HFFc6 (cell line): Measurements from ENCODE around the gene MYO3B. TPM values are rescaled to one million over a fixed set of nuclear protein-coding genes. Genes with fewer than 3 reads are reported as not detected.

Source experiments
- DNase-seq: peaks from one replicate; pipeline ENCODE4 v3.0.0-alpha.2; 2018
- H3K27ac Mint-ChIP-seq: 2 replicates; pipeline ENCODE4 v1.8.0; 2020; ENCODE audit warnings: mild to moderate bottlenecking, mixed read lengths
- H3K27me3 Mint-ChIP-seq: 2 replicates; pipeline ENCODE4 v1.8.0; 2021; ENCODE audit warnings: mild to moderate bottlenecking, moderate library complexity, mixed read lengths; ENCODE audit not compliant: insufficient read depth
- H3K36me3 Mint-ChIP-seq: 2 replicates; pipeline ENCODE4 v1.8.0; 2021; ENCODE audit warnings: low read depth, mixed read lengths
- H3K4me1 Mint-ChIP-seq: 2 replicates; pipeline ENCODE4 v1.8.0; 2020; ENCODE audit warnings: low read depth, mixed read lengths
- H3K4me3 Mint-ChIP-seq: 2 replicates; pipeline ENCODE4 v1.8.0; 2020; ENCODE audit warnings: mild to moderate bottlenecking, moderate library complexity, mixed read lengths
- H3K9me3 Mint-ChIP-seq: 2 replicates; pipeline ENCODE4 v1.8.0; 2020; ENCODE audit warnings: mild to moderate bottlenecking, mixed read lengths
- total RNA-seq, 6 experiments: library from RNA; stranded (reverse); fragmentation: NEBNext Ultra II Directional; extraction: Animal tissue kit (Norgen Biotek cat#: 25700); gene quantifications; 2 replicates in 1 of 6; 3 replicates in 5 of 6; pipeline ENCODE4 v1.2.3, GENCODE V29; 2021
- TF ChIP-seq, protein P1 (sequence below): fragments of 200-600 bp; sonication (generic); IDR thresholded peaks from 2 replicates; pipeline ENCODE4 v1.5.0; 2021; ENCODE audit warnings: antibody characterized with exemption, mild to moderate bottlenecking

MYO3B gene
- total RNA-seq, 6 experiments from 2014 or later: not detected

DNA sequence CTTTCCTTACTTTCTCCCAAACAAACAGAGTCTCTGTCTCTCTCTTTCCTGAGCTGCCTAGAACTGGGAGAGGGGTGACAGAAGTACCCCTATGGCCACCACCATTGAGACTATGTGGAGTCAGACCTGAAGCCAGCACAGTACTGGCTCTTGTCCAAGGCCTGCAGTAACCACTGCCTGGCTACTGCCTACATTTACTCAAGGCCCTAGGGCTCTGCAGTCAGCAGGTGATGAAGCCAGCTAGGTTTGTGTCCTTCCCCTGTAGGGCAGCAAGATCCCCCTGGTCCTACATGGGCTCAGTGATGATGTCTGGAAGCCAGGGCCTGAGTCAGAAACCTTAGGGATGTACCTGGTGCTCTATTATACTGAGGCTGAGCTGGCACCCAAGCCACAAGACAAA lies 12.2 kb downstream of the MYO3B start:
- no peaks in the 10 kb centered on the region for H3K36me3 Mint-ChIP-seq
- peaks cover 14% of the 10 kb centered on the region for H3K9me3 Mint-ChIP-seq
- TF ChIP-seq, protein P1, sequence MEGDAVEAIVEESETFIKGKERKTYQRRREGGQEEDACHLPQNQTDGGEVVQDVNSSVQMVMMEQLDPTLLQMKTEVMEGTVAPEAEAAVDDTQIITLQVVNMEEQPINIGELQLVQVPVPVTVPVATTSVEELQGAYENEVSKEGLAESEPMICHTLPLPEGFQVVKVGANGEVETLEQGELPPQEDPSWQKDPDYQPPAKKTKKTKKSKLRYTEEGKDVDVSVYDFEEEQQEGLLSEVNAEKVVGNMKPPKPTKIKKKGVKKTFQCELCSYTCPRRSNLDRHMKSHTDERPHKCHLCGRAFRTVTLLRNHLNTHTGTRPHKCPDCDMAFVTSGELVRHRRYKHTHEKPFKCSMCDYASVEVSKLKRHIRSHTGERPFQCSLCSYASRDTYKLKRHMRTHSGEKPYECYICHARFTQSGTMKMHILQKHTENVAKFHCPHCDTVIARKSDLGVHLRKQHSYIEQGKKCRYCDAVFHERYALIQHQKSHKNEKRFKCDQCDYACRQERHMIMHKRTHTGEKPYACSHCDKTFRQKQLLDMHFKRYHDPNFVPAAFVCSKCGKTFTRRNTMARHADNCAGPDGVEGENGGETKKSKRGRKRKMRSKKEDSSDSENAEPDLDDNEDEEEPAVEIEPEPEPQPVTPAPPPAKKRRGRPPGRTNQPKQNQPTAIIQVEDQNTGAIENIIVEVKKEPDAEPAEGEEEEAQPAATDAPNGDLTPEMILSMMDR: no peak
- H3K4me3 Mint-ChIP-seq: no peak overlapping the region
- H3K27ac Mint-ChIP-seq: no peak overlapping the region
- DNase-seq: no peak
- H3K27me3 Mint-ChIP-seq: peaks cover 1% of the 10 kb centered on the region; the same call in 1 of the 2 replicates
- H3K4me1 Mint-ChIP-seq: no peaks in the 10 kb centered on the region

DNA sequence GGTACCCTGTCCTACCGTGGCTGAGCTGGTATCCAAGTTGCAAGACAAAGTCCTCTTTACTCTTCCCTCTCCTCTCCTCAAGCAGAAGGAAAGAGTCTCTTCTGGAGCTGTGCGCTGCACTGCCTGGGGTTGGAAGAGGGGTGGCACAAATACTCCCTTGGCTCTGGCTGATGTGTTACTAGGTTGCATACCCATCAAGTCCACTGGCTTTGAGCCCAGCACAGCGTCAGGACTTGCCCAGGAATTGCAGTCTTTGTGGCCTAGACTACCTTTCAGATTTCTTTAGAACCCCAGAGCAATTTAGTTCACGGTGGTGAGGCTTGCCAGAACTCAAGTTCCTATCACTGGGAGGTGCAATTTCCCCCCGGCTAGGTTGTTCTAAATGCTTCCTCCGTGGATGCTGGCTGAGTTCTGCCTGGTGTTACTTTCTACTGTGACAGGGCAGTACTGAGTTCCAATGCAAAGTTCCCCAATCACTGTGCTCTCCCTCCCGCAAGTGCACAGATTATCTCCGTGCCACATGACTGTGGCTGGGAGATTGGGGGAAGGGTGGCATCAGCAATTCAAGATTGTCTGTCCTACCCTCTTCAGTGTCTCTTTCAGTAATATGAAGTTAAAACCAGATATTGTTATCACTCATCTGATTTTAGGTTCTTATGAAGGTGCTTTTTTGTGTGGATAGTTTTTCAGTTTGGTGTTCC lies 13.4 kb downstream of the MYO3B start:
- DNase-seq: no peak
- peaks cover 1% of the 10 kb centered on the region; the same call in 1 of the 2 replicates for H3K27me3 Mint-ChIP-seq

DNA sequence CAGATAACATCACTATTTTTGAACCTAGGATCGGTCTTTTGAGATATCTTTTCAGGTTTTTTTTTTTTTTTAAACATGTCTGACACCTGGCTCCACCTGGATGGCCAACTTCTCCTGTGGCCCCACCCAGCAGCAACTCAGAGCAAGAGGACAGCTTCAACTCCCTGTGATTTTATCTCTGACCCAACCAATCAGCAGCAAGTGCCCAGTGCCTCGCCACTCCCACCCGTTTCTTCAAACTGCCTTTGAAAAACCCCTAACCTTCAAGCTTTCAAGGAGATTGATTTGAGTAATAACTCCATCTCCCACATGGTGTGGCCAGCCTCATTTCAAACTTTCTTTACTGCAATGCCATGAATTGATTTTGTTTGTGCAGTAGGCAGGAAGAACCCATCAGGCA lies 19.0 kb downstream of the MYO3B start:
- Mint-ChIP-seq H3K4me1 (no peaks in the 10 kb centered on the region), H3K27ac (no peak overlapping the region), H3K27me3 (peaks cover 3% of the 10 kb centered on the region; the same call in 1 of the 2 replicates), H3K9me3 (no peaks in the 10 kb centered on the region; the same call in 1 of the 2 replicates), H3K4me3 (no peak overlapping the region), H3K36me3 (no peaks in the 10 kb centered on the region)
- TF ChIP-seq, protein P1: no peak
- DNase-seq: no peak

More for the DNA sequence above, 13.4 kb downstream of the MYO3B start:
- Mint-ChIP-seq H3K4me3 (no peak overlapping the region), H3K36me3 (no peaks in the 10 kb centered on the region), H3K4me1 (no peaks in the 10 kb centered on the region), H3K27ac (no peak overlapping the region), H3K9me3 (peaks cover 5% of the 10 kb centered on the region)
- TF ChIP-seq, protein P1: no peak

DNA sequence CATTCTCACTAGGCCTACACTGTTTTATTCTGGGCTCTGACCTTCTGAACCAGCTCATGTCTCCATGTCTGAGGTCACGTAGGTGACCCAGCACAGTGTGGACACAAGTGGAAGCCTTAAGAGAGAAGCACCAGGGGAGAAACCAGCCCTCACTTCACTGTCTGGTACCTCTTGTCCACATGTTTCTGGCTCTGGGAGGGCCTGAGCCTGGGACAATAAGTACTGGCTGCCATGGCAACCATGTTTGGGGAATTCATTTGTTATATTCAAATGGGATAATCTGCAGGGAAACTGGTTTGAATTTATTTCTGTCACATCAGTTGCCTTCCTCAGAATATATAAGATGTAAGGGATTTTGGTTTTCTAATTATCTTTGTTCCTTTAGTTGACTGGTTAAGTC lies 23.3 kb downstream of the MYO3B start:
- no peaks in the 10 kb centered on the region for H3K9me3 Mint-ChIP-seq
- peaks cover 3% of the 10 kb centered on the region; the same call in 1 of the 2 replicates for H3K27me3 Mint-ChIP-seq
- no peak overlapping the region for H3K27ac Mint-ChIP-seq
- no peak for DNase-seq
- TF ChIP-seq, protein P1: no peak
- no peak overlapping the region for H3K4me3 Mint-ChIP-seq
- no peaks in the 10 kb centered on the region for H3K4me1 Mint-ChIP-seq
- H3K36me3 Mint-ChIP-seq: no peaks in the 10 kb centered on the region

DNA sequence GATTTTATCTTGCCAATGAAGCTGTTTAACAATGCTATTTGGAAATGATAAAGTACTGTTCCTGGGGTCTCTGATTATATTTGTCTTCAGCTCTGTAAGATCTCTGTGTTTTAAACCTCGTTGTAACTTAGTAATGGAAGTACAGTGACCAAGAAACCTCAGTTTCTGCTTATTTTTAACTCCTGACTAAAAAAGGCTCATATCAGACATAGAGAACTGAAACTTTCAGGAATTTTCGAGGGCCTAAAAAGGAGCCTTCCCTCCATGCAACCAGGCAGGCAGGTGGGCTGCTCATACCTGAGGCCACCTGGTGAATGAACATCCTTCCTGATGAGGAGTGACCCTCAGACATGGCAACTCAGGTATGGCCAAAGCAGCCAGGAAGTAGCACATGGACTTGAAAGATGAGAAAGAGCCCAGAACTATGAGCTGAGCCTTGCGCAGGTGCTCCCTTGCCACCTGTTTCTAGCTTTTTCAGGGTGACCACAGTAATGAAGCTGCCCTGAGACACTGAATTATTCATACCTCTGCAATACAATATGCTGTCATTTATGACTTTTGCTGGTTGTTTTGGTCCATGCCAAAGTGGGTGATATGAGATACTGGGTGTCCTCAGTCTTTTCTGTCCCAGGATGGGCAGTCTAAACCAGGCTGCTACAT lies 23.9 kb downstream of the MYO3B start:
- Mint-ChIP-seq H3K27me3 (peaks cover 3% of the 10 kb centered on the region; the same call in 1 of the 2 replicates), H3K9me3 (no peaks in the 10 kb centered on the region), H3K4me1 (no peaks in the 10 kb centered on the region), H3K36me3 (no peaks in the 10 kb centered on the region), H3K27ac (no peak overlapping the region), H3K4me3 (no peak overlapping the region)
- no peak for DNase-seq
- TF ChIP-seq, protein P1: no peak
